Vagina (tissue), 2 donors: Measurements from ENCODE around the gene PCDHA1. TPM values are rescaled to one million over a fixed set of nuclear protein-coding genes. Genes with fewer than 3 reads are reported as not detected.

Source experiments
- DNase-seq, 2 donors: peaks; one replicate each; pipeline ENCODE4 v3.0.0-alpha.2; 2017; ENCODE audit errors: extremely low spot score in 2 of 2
- H3K27ac ChIP-seq: fragments of 200-600 bp; sonication (generic); one replicate; pipeline ENCODE4 v1.5.1; 2019
- H3K27me3 ChIP-seq: fragments of 200-600 bp; sonication (generic); one replicate; pipeline ENCODE4 v1.5.1; 2019
- H3K36me3 ChIP-seq, 2 donors: fragments of 200-600 bp; sonication (generic); one replicate each; pipeline ENCODE4 v1.5.1; 2017 to 2019
- H3K4me1 ChIP-seq: fragments of 200-600 bp; sonication (generic); one replicate; pipeline ENCODE4 v1.5.1; 2019
- H3K4me3 ChIP-seq, 2 donors: fragments of 200-600 bp; sonication (generic); 1 replicate in 1 of 2; 2 replicates in 1 of 2; pipeline ENCODE4 v1.5.1; 2016 to 2019
- H3K9me3 ChIP-seq: fragments of 200-600 bp; sonication (generic); one replicate; pipeline ENCODE4 v1.5.1; 2019
- POLR2A ChIP-seq, 2 donors: fragments of 450-650 bp; IDR thresholded peaks; one replicate each; pipeline ENCODE4 v1.6.1; 2017; ENCODE audit warnings: antibody characterized with exemption in 2 of 2, mild to moderate bottlenecking in 2 of 2, moderate library complexity in 2 of 2
- POLR2AphosphoS5 ChIP-seq, 2 donors: sonication (generic); formaldehyde crosslinking; IDR thresholded peaks; one replicate each; pipeline ENCODE4 v1.9.0; 2017; ENCODE audit warnings: antibody characterized with exemption in 2 of 2, mild to moderate bottlenecking in 2 of 2, low read depth in 1 of 2; ENCODE audit not compliant: insufficient read depth in 1 of 2
- intact Hi-C: fragments of 100-400 bp; cut with DNase I; formaldehyde crosslinking; loops from one replicate; pipeline ENCODE4 v1.15.1; 2023
- total RNA-seq: library from RNA; depleted of rRNA; stranded (reverse); fragments of >200 nt; gene quantifications from one replicate; pipeline ENCODE4 v1.2.3, GENCODE V29; 2016
- TF ChIP-seq, protein P1 (sequence below), 3 experiments: fragments of 450-650 bp in 2 of 3; fragments of 200-600 bp in 1 of 3; sonication (generic) in 1 of 3; IDR thresholded peaks; one replicate each; pipeline ENCODE4 v1.5.1; 2017 to 2019; ENCODE audit warnings: antibody characterized with exemption in 3 of 3, mild to moderate bottlenecking in 2 of 3, moderate library complexity in 2 of 3

Gene PCDHA1
- total RNA-seq: not detected

DNA sequence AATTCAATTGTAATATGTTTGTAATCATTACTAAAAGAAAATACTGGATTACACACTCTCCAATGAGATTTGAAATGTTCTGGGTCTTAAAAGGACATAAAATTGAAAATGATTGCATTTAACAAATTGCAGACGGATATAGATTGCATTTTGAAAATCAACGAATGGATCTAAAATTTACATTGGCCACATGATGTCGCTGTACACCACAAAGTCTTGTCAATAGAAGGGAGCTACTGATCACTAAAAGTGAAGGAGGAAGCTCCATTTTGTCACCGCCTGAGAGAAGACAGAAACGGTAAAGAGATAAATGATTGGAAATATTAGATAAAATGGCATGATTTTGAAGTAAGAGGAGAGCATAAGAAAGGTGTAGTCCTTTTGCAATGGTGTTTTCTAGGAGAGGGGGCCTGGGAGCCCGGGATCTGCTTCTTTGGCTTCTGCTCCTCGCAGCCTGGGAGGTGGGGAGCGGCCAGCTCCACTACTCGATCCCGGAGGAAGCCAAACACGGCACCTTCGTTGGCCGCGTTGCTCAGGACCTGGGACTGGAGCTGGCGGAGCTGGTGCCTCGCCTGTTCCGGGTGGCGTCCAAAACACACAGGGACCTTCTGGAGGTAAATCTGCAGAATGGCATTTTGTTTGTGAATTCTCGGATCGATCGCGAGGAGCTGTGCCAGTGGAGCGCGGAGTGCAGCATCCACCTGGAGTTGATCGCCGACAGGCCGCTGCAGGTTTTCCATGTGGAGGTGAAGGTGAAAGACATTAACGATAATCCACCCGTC, at the start of gene PCDHA1:
TSS of gene PCDHA1 (plus strand) at position 236 of the 782 bp plus-strand sequence.
- TF ChIP-seq POLR2A (IDR thresholded peaks at IDR 0.05) (no peak), POLR2AphosphoS5 (IDR thresholded peaks at IDR 0.05; ENCODE audit: insufficient read depth in 1 of 2, low read depth in 1 of 2) (no peak)
- TF ChIP-seq, protein P1, sequence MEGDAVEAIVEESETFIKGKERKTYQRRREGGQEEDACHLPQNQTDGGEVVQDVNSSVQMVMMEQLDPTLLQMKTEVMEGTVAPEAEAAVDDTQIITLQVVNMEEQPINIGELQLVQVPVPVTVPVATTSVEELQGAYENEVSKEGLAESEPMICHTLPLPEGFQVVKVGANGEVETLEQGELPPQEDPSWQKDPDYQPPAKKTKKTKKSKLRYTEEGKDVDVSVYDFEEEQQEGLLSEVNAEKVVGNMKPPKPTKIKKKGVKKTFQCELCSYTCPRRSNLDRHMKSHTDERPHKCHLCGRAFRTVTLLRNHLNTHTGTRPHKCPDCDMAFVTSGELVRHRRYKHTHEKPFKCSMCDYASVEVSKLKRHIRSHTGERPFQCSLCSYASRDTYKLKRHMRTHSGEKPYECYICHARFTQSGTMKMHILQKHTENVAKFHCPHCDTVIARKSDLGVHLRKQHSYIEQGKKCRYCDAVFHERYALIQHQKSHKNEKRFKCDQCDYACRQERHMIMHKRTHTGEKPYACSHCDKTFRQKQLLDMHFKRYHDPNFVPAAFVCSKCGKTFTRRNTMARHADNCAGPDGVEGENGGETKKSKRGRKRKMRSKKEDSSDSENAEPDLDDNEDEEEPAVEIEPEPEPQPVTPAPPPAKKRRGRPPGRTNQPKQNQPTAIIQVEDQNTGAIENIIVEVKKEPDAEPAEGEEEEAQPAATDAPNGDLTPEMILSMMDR (IDR thresholded peaks at IDR 0.05): no peak
- intact Hi-C loops: no loop called here
- Histone ChIP-seq H3K27me3 (no peaks in the 10 kb centered on the region), H3K36me3 (no peaks in the 10 kb centered on the region), H3K4me1 (no peaks in the 10 kb centered on the region), H3K27ac (no peak within 1 kb of the TSS), H3K4me3 (no peak within 1 kb of the TSS), H3K9me3 (peaks cover 15% of the 10 kb centered on the region)
- DNase-seq: no peak

GRCh38 chr5:140737486-140737885, 48.5 kb upstream of the PCDHA1 start:
- no peaks in the 10 kb centered on the region for H3K9me3 ChIP-seq
- H3K4me1 ChIP-seq: no peaks in the 10 kb centered on the region
- no peak overlapping the region for H3K4me3 ChIP-seq
- no peaks in the 10 kb centered on the region for H3K27me3 ChIP-seq
- H3K36me3 ChIP-seq: no peaks in the 10 kb centered on the region
- TF ChIP-seq POLR2A (IDR thresholded peaks at IDR 0.05) (no peak), POLR2AphosphoS5 (IDR thresholded peaks at IDR 0.05; ENCODE audit: insufficient read depth in 1 of 2, low read depth in 1 of 2) (no peak)
- TF ChIP-seq, protein P1 (IDR thresholded peaks at IDR 0.05): no peak
- DNase-seq: no peak
- intact Hi-C loops: no loop called here
- H3K27ac ChIP-seq: no peak overlapping the region

- intact Hi-C loops: no loop called here
- no peaks in the 10 kb centered on the region for H3K27me3 ChIP-seq
- H3K4me1 ChIP-seq: no peaks in the 10 kb centered on the region
- H3K27ac ChIP-seq: no peak overlapping the region
- no peaks in the 10 kb centered on the region for H3K9me3 ChIP-seq
- DNase-seq: no peak
- H3K36me3 ChIP-seq: no peaks in the 10 kb centered on the region
- TF ChIP-seq POLR2A (IDR thresholded peaks at IDR 0.05) (no peak), POLR2AphosphoS5 (IDR thresholded peaks at IDR 0.05; ENCODE audit: insufficient read depth in 1 of 2, low read depth in 1 of 2) (no peak)
- TF ChIP-seq, protein P1 (IDR thresholded peaks at IDR 0.05): no peak
- no peak overlapping the region for H3K4me3 ChIP-seq
Measured at GRCh38 chr5:140741967-140742366, 44.0 kb upstream of the PCDHA1 start.

DNA sequence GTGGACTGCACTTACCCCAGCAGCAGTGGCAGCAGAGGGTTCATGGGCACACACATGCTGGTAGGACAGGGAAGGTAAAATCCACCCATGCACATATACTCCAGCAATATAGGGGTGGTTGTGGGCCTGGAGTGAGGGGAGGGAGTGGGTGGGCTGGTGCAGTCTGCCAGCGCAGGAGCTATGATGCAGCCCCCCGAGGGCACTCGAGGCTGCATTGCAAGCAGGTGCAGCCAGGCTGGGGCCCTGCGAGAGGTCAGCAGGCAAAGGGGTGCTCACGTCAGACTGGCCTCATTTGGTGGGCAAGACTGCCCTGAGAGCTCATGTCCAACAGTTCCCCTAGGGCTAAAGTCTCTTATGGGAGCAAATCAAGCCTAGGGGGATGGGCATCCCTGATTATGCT, 32.4 kb upstream of the PCDHA1 start:
- Histone ChIP-seq H3K9me3 (no peaks in the 10 kb centered on the region), H3K4me3 (no peak overlapping the region), H3K27me3 (no peaks in the 10 kb centered on the region), H3K36me3 (no peaks in the 10 kb centered on the region), H3K4me1 (no peaks in the 10 kb centered on the region), H3K27ac (no peak overlapping the region)
- DNase-seq: no peak
- intact Hi-C loops: no loop called here
- TF ChIP-seq POLR2AphosphoS5 (IDR thresholded peaks at IDR 0.05; ENCODE audit: insufficient read depth in 1 of 2, low read depth in 1 of 2) (no peak), POLR2A (IDR thresholded peaks at IDR 0.05) (no peak)
- TF ChIP-seq, protein P1 (IDR thresholded peaks at IDR 0.05): no peak
